ENCODE data around the gene YTHDF1. TPM values are rescaled to one million over a fixed set of nuclear protein-coding genes. Genes with fewer than 3 reads are reported as not detected.

The YTHDF1 gene
- total RNA-seq, 4 donors from 2014 or later = 21.2 to 49.6 (median 25.8) TPM

- DNase-seq (ENCODE audit: low spot score) = no peak
- no peak for TF ChIP-seq CTCF (IDR thresholded peaks at IDR 0.05)
- ATAC-seq (ENCODE audit: low FRiP score) = no peak
These were observed 29.2 kb downstream of the YTHDF1 start for GRCh38 chr20:63186528-63187316.

GRCh38 chr20:63186084-63186483, 29.8 kb downstream of the YTHDF1 start:
- no peak for DNase-seq (ENCODE audit: low spot score)
- no peak for TF ChIP-seq CTCF (IDR thresholded peaks at IDR 0.05)
- no peak for ATAC-seq (ENCODE audit: low FRiP score)

- ATAC-seq (ENCODE audit: low FRiP score) = no peak
- no peak for DNase-seq (ENCODE audit: low spot score)
- no peak for TF ChIP-seq CTCF (IDR thresholded peaks at IDR 0.05)
These were observed 30.6 kb downstream of the YTHDF1 start for GRCh38 chr20:63185215-63185796.

- TF ChIP-seq CTCF (IDR thresholded peaks at IDR 0.05) = no peak
- ATAC-seq (ENCODE audit: low FRiP score) (no peak), DNase-seq (ENCODE audit: low spot score) (no peak)
These were observed 32.3 kb downstream of the YTHDF1 start for GRCh38 chr20:63183422-63184146.

- no peak for TF ChIP-seq CTCF (IDR thresholded peaks at IDR 0.05)
- DNase-seq (ENCODE audit: low spot score) (no peak), ATAC-seq (ENCODE audit: low FRiP score) (no peak)
These were observed 33.0 kb downstream of the YTHDF1 start for GRCh38 chr20:63182946-63183415.

GRCh38 chr20:63182425-63182824, 33.5 kb downstream of the YTHDF1 start:
- no peak for DNase-seq (ENCODE audit: low spot score)
- no peak for TF ChIP-seq CTCF (IDR thresholded peaks at IDR 0.05)
- ATAC-seq (ENCODE audit: low FRiP score) = no peak

All from omental fat pad (tissue), 4 donors.